Ovary (tissue), 9 donors: ENCODE results near the gene TRAPPC1. TPM values are rescaled to one million over a fixed set of nuclear protein-coding genes. Genes with fewer than 3 reads are reported as not detected.
A peak's percentile ranks its signal among the peaks of the same experiment; 100 is the strongest.

Source experiments
- DNase-seq, 5 donors: peaks; one replicate each; pipeline ENCODE4 v3.0.0-alpha.2; 2019 to 2020
- H3K27ac ChIP-seq, 2 donors: fragments of 200-600 bp; one replicate each; pipeline versions ENCODE4 v1.5.1 to v1.8.0; 2019 to 2022
- H3K27me3 ChIP-seq: fragments of 200-600 bp; one replicate; pipeline ENCODE4 v1.8.0; 2022
- H3K36me3 ChIP-seq: fragments of 200-600 bp; sonication (generic); one replicate; pipeline ENCODE4 v1.5.1; 2019
- H3K4me1 ChIP-seq: one replicate; pipeline ENCODE4 v1.8.1; 2013; ENCODE audit warnings: mild to moderate bottlenecking, moderate library complexity; ENCODE audit not compliant: insufficient read depth
- H3K4me3 ChIP-seq: fragments of 200-600 bp; sonication (generic); one replicate; pipeline ENCODE4 v1.5.1; 2017
- H3K9me3 ChIP-seq, 2 donors: fragments of 200-600 bp in 1 of 2; sonication (generic) in 1 of 2; one replicate each; pipeline versions ENCODE4 v1.5.1 to v1.8.1; 2013 to 2019; ENCODE audit warnings: mild to moderate bottlenecking in 1 of 2, moderate library complexity in 1 of 2
- CTCF ChIP-seq, 3 donors: fragments of 450-650 bp in 2 of 3; fragments of 200-600 bp in 1 of 3; IDR thresholded peaks; one replicate each; pipeline versions ENCODE4 v1.5.1 to v1.8.0; 2016 to 2022; ENCODE audit warnings: antibody characterized with exemption in 3 of 3, mild to moderate bottlenecking in 1 of 3
- EP300 ChIP-seq: sonication (generic); formaldehyde crosslinking; IDR thresholded peaks from one replicate; pipeline ENCODE4 v1.6.1; 2017; ENCODE audit warnings: antibody characterized with exemption
- POLR2A ChIP-seq: fragments of 450-650 bp; IDR thresholded peaks from one replicate; pipeline ENCODE4 v1.6.1; 2017; ENCODE audit warnings: antibody characterized with exemption, mild to moderate bottlenecking, moderate library complexity
- WGBS, 3 donors: extraction: QIAGEN DNeasy Blood & Tissue Kit in 1 of 3; methylation state at CpG; one replicate each; pipeline versions ENCODE4 v1.1.5 to v1.1.7; 2013 to 2017; 5-methylcytosine and 5-hydroxymethylcytosine counted together
- intact Hi-C, 4 donors: fragments of 100-400 bp; cut with DNase I; formaldehyde crosslinking; loops; one replicate each; pipeline versions ENCODE4 v1.11.0 to v1.15.1; 2022 to 2023
- polyA plus RNA-seq, 2 donors: library from polyadenylated mRNA; stranded (reverse); fragments of 200-250 nt in 1 of 2; fragments of 350-450 nt in 1 of 2; fragmentation: Illumina TruSeq in 1 of 2; extraction: RNeasy Lipid Tissue Mini Kit (QIAGEN cat#74804) in 1 of 2; gene quantifications; one replicate each; pipeline ENCODE4 v1.2.3, GENCODE V29; 2013 to 2014
- total RNA-seq, 7 donors: library from RNA; depleted of rRNA in 2 of 7; stranded (reverse); fragments of >200 nt in 2 of 7; fragmentation: NEBNext Ultra II Directional in 3 of 7; extraction: Animal tissue kit (Norgen Biotek cat#: 25700) in 3 of 7; gene quantifications; one replicate each; pipeline versions ENCODE4 v1.1.0 to v1.2.4, GENCODE V29; 2016 to 2023
- donor health status: DM: no; HTN: no; CAD: no; lungs with moderate emphysema.
- donor health status: DM: no; HTN: no; CAD: no.
- donor health status: Bipolar disorder and iron deficiency.
- donor health status: DM: yes; HTN: yes; CAD: no.
- donor health status: DM: no; HTN: no; CAD: no.
- donor health status: DM: yes; HTN: yes; CAD: no.

TRAPPC1 gene
- total and polyA plus RNA-seq, 9 donors = 27.5 to 238 (median 77.5) TPM

- H3K9me3 ChIP-seq = no peaks in the 10 kb centered on the region
- DNase-seq = peak in 2 of 5 donors; percentile 33 to 49
- H3K27me3 ChIP-seq = no peaks in the 10 kb centered on the region
- TF ChIP-seq CTCF (IDR thresholded peaks at IDR 0.05) (no peak), POLR2A (no peak), EP300 (no peak)
- intact Hi-C loops = no loop called here
- H3K4me1 ChIP-seq = peaks cover 18% of the 10 kb centered on the region
- H3K27ac ChIP-seq = peak within 1 kb of the TSS; percentile 95 to 98
- H3K36me3 ChIP-seq = no peaks in the 10 kb centered on the region
- H3K4me3 ChIP-seq = peak within 1 kb of the TSS; percentile 75
- WGBS, 3 donors = 39 to 42% (median 41%) methylated on average over 18 of the region's 18 CpGs
Measured at GRCh38 chr17:7888184-7888920, 43.4 kb downstream of the TRAPPC1 start, which contains the start of gene CHD3. CHD3 (plus strand) TSS chr17:7888789; CDS start chr17:7889001, 212 bp downstream.

GRCh38 chr17:7887482-7888183 is 44.1 kb downstream of the TRAPPC1 start:
- Histone ChIP-seq H3K27me3 (no peaks in the 10 kb centered on the region), H3K36me3 (no peaks in the 10 kb centered on the region), H3K9me3 (no peaks in the 10 kb centered on the region), H3K27ac (peak overlapping the region; percentile 95 to 98), H3K4me3 (peak overlapping the region; percentile 75), H3K4me1 (peaks cover 18% of the 10 kb centered on the region)
- WGBS, 3 donors = 0 to 1% (median 1%) methylated on average over 35 of the region's 35 CpGs
- TF ChIP-seq EP300 (no peak), CTCF (IDR thresholded peaks at IDR 0.05) (no peak), POLR2A (no peak)
- intact Hi-C loops = no loop called here
- peak; percentile 89 to 93 (median 92) for DNase-seq

DNA sequence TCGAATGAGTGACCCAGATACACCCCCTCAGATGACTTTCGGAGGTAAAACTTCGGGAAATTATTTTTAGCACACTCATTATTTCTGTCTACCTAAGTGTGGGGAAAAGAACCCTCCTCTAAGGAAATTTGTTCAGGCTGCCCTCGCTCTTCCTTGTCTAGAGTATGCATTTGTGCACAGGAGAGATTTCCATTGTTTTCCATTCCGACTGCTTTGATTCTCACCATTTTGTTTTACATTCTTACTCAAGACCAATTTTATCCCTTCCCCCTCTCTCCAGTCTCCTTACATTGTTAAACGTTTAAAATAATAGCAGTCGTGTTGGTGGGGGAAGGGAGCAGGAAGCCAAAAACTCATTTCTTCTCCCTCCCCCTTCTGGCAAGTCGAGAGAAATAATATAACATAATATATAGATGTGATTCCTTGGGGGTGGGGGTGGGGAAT is 44.7 kb downstream of the TRAPPC1 start:
- H3K27ac ChIP-seq = peak overlapping the region; percentile 95 to 98
- peak overlapping the region; percentile 75 for H3K4me3 ChIP-seq
- intact Hi-C loops = no loop called here
- TF ChIP-seq CTCF (IDR thresholded peaks at IDR 0.05) = peak in 1 of 3 donors; percentile 9
- no peak for TF ChIP-seq POLR2A
- no peaks in the 10 kb centered on the region for H3K9me3 ChIP-seq
- H3K27me3 ChIP-seq = no peaks in the 10 kb centered on the region
- WGBS, 3 donors = 1% methylated on average over 8 of the region's 8 CpGs
- peaks cover 18% of the 10 kb centered on the region for H3K4me1 ChIP-seq
- DNase-seq = no peak
- no peaks in the 10 kb centered on the region for H3K36me3 ChIP-seq

DNA sequence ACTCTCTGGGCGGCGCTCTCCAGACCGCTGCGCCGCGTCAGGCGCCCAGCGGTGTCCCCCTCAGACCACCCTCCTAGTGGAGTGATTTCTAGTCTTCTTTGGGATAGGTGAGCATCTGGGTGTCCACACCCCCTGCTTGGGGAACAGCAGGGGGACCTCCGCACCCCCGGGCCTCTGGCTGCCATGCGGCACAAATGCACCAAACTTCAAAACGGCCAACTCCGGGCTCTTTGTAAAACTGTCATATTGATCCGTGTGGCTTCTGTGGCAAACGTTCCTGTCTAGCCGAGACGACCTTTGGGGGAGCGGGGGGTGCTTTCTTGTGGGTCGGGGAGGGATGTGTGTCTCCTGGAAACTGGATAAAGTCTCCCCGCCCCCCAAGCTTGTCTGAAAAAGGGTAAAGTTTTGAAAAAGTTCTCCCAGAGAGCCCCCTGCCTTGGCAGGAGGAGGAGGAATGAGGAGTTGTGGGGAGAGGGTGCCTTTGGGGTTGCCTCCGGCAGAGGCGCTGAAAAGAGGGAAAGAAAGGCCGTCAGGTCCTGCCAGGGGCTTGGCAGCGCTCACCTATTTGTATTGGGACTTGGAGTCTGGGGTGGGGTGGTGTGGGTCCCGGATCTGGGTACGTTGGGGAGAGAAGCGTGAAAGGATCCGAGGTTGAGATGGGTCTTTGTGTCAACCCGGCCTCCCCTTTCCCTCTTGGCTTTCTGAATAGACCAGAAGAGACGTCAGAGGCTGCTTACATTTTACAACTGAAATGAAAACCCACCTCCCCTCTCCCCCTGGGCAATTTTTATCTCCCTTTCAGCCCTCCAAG is 45.3 kb downstream of the TRAPPC1 start:
- Histone ChIP-seq H3K27me3 (no peaks in the 10 kb centered on the region), H3K4me1 (peaks cover 18% of the 10 kb centered on the region), H3K9me3 (no peaks in the 10 kb centered on the region), H3K4me3 (peak overlapping the region; percentile 75), H3K27ac (peak overlapping the region; percentile 95 to 98), H3K36me3 (no peaks in the 10 kb centered on the region)
- 0 to 2% (median 1%) methylated on average over 29 to 30 of the region's 30 CpGs for WGBS, 3 donors
- peak; percentile 55 to 69 (median 63) for DNase-seq
- TF ChIP-seq POLR2A (no peak), CTCF (IDR thresholded peaks at IDR 0.05) (no peak), EP300 (no peak)
- intact Hi-C loops = no loop called here
